Panc1 (cell line): Measurements from ENCODE around the gene MADD.

Source experiments
- POLR2AphosphoS5 ChIP-seq: IDR thresholded peaks from 2 replicates; pipeline ENCODE4 v1.6.1; 2012; ENCODE audit warnings: mild to moderate bottlenecking, low read depth, low read length, moderate library complexity
- SIN3A ChIP-seq: IDR thresholded peaks from 2 replicates; pipeline ENCODE4 v1.6.1; 2012; ENCODE audit warnings: low read depth, mild to moderate bottlenecking, low read length, moderate library complexity, borderline replicate concordance; ENCODE audit not compliant: insufficient read depth
- TCF7L2 ChIP-seq: IDR thresholded peaks from 2 replicates; pipeline ENCODE4 v1.6.1; 2011; ENCODE audit warnings: mild to moderate bottlenecking, low read depth, low read length, inconsistent platforms
- TF ChIP-seq, protein P1 (sequence below): fragments of 450-650 bp; IDR thresholded peaks from 2 replicates; pipeline ENCODE4 v1.5.1; 2017; ENCODE audit warnings: mild to moderate bottlenecking
- TF ChIP-seq, protein P2 (sequence below), 2 experiments: IDR thresholded peaks; 2 replicates each; pipeline ENCODE4 v1.6.1; 2011 to 2012; ENCODE audit warnings: low read depth in 2 of 2, control low read depth in 1 of 2, low read length in 1 of 2, mild to moderate bottlenecking in 1 of 2, moderate library complexity in 1 of 2; ENCODE audit not compliant: insufficient read depth in 1 of 2

GRCh38 chr11:47373876-47374719, 104.2 kb downstream of the MADD start:
- TF ChIP-seq, protein P1, sequence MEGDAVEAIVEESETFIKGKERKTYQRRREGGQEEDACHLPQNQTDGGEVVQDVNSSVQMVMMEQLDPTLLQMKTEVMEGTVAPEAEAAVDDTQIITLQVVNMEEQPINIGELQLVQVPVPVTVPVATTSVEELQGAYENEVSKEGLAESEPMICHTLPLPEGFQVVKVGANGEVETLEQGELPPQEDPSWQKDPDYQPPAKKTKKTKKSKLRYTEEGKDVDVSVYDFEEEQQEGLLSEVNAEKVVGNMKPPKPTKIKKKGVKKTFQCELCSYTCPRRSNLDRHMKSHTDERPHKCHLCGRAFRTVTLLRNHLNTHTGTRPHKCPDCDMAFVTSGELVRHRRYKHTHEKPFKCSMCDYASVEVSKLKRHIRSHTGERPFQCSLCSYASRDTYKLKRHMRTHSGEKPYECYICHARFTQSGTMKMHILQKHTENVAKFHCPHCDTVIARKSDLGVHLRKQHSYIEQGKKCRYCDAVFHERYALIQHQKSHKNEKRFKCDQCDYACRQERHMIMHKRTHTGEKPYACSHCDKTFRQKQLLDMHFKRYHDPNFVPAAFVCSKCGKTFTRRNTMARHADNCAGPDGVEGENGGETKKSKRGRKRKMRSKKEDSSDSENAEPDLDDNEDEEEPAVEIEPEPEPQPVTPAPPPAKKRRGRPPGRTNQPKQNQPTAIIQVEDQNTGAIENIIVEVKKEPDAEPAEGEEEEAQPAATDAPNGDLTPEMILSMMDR = peak; percentile 98
- TF ChIP-seq POLR2AphosphoS5 (no peak), TCF7L2 (no peak), SIN3A (no peak)
- TF ChIP-seq, protein P2, sequence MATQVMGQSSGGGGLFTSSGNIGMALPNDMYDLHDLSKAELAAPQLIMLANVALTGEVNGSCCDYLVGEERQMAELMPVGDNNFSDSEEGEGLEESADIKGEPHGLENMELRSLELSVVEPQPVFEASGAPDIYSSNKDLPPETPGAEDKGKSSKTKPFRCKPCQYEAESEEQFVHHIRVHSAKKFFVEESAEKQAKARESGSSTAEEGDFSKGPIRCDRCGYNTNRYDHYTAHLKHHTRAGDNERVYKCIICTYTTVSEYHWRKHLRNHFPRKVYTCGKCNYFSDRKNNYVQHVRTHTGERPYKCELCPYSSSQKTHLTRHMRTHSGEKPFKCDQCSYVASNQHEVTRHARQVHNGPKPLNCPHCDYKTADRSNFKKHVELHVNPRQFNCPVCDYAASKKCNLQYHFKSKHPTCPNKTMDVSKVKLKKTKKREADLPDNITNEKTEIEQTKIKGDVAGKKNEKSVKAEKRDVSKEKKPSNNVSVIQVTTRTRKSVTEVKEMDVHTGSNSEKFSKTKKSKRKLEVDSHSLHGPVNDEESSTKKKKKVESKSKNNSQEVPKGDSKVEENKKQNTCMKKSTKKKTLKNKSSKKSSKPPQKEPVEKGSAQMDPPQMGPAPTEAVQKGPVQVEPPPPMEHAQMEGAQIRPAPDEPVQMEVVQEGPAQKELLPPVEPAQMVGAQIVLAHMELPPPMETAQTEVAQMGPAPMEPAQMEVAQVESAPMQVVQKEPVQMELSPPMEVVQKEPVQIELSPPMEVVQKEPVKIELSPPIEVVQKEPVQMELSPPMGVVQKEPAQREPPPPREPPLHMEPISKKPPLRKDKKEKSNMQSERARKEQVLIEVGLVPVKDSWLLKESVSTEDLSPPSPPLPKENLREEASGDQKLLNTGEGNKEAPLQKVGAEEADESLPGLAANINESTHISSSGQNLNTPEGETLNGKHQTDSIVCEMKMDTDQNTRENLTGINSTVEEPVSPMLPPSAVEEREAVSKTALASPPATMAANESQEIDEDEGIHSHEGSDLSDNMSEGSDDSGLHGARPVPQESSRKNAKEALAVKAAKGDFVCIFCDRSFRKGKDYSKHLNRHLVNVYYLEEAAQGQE (IDR thresholded peaks at IDR 0.05; ENCODE audit: insufficient read depth in 1 of 2, low read depth in 2 of 2, low read length in 1 of 2) = no peak
